Endothelial cell of umbilical vein (primary cell): ENCODE measurements around the gene NCK1.

Experiments used
- EZH2 ChIP-seq: IDR thresholded peaks from 2 replicates; pipeline ENCODE4 v1.6.1; 2012; ENCODE audit warnings: borderline replicate concordance, low read depth, mild to moderate bottlenecking, moderate library complexity, low read length, inconsistent platforms; ENCODE audit not compliant: severe bottlenecking
- FOS ChIP-seq: IDR thresholded peaks from 2 replicates; pipeline ENCODE4 v1.6.1; 2011; ENCODE audit warnings: mild to moderate bottlenecking, low read length, moderate library complexity, borderline replicate concordance; ENCODE audit not compliant: insufficient read depth
- GATA2 ChIP-seq: IDR thresholded peaks from 2 replicates; pipeline ENCODE4 v1.7.0; 2011; ENCODE audit warnings: low read depth, mild to moderate bottlenecking, moderate library complexity, mixed read lengths, low read length; ENCODE audit not compliant: insufficient read length, insufficient read depth
- MAX ChIP-seq: IDR thresholded peaks from 2 replicates; pipeline ENCODE4 v1.6.1; 2011; ENCODE audit not compliant: insufficient read depth, insufficient read length
- MYC ChIP-seq: IDR thresholded peaks from one replicate; pipeline ENCODE4 v1.6.1; 2011; ENCODE audit warnings: mild to moderate bottlenecking, low read depth, low read length
- POLR2A ChIP-seq: IDR thresholded peaks from 2 replicates; pipeline ENCODE4 v1.6.1; 2012; ENCODE audit warnings: low read depth, mild to moderate bottlenecking, control low read depth, low read length
- POLR2AphosphoS5 ChIP-seq: IDR thresholded peaks from 2 replicates; pipeline ENCODE4 v1.6.1; 2012; ENCODE audit warnings: low read depth, mild to moderate bottlenecking, control low read depth, low read length, moderate library complexity; ENCODE audit not compliant: insufficient read depth
- TF ChIP-seq, protein P1 (sequence below), 2 donors: IDR thresholded peaks; 1 replicate in 1 of 2; 2 replicates in 1 of 2; pipeline ENCODE4 v1.5.1; 2011; ENCODE audit warnings: low read length in 2 of 2, mild to moderate bottlenecking in 2 of 2, moderate library complexity in 2 of 2, control low read depth in 1 of 2, inconsistent platforms in 1 of 2, low read depth in 1 of 2; ENCODE audit not compliant: insufficient read depth in 1 of 2; ENCODE audit errors: extremely low read depth in 1 of 2

- TF ChIP-seq, protein P1, sequence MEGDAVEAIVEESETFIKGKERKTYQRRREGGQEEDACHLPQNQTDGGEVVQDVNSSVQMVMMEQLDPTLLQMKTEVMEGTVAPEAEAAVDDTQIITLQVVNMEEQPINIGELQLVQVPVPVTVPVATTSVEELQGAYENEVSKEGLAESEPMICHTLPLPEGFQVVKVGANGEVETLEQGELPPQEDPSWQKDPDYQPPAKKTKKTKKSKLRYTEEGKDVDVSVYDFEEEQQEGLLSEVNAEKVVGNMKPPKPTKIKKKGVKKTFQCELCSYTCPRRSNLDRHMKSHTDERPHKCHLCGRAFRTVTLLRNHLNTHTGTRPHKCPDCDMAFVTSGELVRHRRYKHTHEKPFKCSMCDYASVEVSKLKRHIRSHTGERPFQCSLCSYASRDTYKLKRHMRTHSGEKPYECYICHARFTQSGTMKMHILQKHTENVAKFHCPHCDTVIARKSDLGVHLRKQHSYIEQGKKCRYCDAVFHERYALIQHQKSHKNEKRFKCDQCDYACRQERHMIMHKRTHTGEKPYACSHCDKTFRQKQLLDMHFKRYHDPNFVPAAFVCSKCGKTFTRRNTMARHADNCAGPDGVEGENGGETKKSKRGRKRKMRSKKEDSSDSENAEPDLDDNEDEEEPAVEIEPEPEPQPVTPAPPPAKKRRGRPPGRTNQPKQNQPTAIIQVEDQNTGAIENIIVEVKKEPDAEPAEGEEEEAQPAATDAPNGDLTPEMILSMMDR (IDR thresholded peaks at IDR 0.05; ENCODE audit: extremely low read depth in 1 of 2, insufficient read depth in 1 of 2, low read depth in 1 of 2, low read length in 2 of 2): no peak
- TF ChIP-seq POLR2AphosphoS5 (no peak), GATA2 (no peak), POLR2A (no peak), EZH2 (no peak), MAX (no peak), FOS (no peak), MYC (no peak)
Measured at GRCh38 chr3:136882571-136882970, 20.6 kb downstream of the NCK1 start.
